ENCODE data around the gene USH2A.

- TF ChIP-seq POLR2A (IDR thresholded peaks at IDR 0.05) (no peak), CTCF (IDR thresholded peaks at IDR 0.05) (no peak), POLR2AphosphoS5 (IDR thresholded peaks at IDR 0.05) (no peak)
Observed at GRCh38 chr1:216055004-216055403, 368.2 kb downstream of the USH2A start.

Data from breast epithelium (tissue), 3 donors.